ENCODE results near the gene COL1A2.

Gene COL1A2

DNA sequence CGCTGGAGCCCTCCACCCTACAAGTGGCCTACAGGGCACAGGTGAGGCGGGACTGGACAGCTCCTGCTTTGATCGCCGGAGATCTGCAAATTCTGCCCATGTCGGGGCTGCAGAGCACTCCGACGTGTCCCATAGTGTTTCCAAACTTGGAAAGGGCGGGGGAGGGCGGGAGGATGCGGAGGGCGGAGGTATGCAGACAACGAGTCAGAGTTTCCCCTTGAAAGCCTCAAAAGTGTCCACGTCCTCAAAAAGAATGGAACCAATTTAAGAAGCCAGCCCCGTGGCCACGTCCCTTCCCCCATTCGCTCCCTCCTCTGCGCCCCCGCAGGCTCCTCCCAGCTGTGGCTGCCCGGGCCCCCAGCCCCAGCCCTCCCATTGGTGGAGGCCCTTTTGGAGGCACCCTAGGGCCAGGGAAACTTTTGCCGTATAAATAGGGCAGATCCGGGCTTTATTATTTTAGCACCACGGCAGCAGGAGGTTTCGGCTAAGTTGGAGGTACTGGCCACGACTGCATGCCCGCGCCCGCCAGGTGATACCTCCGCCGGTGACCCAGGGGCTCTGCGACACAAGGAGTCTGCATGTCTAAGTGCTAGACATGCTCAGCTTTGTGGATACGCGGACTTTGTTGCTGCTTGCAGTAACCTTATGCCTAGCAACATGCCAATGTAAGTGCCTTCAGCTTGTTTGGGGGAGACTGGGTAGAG, at the start of gene COL1A2:
Gene COL1A2 (plus strand): TSS at position 459 of the 704 bp plus-strand sequence. CDS start 137 bp downstream, at position 596.
- DNase-seq: no peak

DNA sequence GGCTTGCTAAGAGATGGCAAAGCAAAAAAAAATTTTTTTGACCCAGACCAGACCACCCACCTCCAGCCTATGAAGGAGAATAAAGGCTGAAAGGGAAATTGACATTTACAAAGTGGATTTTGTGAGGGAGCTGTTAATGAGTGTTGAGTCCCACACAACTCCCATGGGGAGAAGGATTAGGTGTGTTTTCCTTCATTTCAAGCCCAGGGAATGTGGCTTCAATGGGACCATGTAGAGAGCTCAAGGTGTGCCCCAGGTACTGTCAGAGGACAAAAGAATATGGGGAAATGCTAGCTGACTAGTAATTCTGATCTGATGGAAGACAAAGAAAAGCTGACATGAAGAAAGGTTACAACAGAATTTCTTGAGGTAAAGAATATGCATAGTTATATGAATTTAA, 48.8 kb upstream of the COL1A2 start:
- no peak for DNase-seq

DNA sequence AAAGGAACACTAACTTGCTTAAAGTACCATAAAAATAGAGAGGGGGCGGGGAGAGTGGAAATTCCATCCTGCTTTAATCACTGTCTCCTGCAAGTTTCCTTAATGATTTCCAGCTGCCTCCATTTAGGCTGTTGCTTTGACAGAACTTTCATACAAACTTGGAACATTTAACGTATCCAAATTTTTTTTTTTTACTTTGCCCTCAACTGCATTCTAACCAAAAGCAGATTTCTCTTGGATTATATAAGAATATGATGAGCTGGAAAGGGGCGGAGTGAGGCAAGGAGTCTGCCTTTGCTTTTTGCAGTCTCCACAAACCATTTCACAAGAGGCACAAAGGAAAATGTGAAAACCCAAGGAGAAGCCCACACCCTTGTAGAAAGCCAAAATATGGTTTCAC, 46.6 kb upstream of the COL1A2 start:
- DNase-seq: no peak

DNA sequence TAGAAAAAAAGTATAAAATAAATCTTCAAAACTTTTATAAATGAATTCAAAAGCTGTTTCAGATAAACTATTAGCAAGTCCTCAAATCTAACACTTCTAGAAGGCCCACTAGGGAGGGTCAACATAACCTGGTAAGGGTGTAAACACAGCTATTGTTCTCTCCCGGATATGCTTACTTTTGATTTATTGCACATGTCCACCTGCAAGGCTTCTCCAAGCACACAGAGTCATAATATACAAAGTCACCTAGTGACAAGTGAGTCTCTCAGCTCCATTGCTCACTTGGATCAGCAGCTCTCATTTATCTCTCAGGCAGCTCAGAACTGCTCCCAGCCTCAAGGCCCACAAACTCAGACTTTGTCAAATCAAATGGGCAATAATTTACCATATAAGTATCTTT, 44.0 kb upstream of the COL1A2 start:
- DNase-seq: no peak

DNA sequence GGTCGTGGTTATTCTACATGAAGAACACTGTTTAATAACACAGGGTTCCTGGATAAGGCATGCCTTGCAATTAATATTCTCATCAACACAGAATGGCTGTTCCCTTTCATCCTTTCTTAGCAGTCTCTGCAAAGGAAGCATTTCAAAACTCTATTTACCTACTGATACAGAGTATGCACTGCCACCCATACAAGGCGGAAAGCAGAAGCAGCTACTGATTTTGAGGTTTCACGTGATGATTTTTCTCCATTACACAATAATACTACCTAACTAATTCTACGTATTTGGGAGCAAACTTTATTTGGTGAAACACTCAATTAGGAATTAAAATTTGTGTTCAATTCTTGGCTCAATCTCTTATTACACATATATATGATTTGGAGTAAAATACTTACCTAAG, 43.0 kb upstream of the COL1A2 start:
- no peak for DNase-seq

DNA sequence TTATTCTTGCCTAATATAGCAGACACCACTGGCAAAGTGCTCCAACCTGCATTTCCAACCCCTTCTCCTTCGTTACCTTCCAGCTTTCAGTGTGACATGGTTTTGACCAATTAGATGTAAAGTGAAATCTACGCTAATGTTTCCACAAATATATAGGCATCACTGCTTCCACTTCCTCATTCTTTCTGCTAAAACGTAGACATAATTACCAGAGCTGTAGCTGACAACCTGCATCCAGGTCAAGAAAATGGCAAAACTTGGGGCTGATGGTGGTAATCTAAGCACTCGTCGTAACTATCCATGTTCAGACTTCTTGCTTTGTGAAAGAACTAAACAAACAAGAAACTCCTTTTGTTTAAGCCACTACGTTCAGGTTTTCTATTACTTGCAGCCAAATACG, 41.8 kb upstream of the COL1A2 start:
- DNase-seq: no peak

DNA sequence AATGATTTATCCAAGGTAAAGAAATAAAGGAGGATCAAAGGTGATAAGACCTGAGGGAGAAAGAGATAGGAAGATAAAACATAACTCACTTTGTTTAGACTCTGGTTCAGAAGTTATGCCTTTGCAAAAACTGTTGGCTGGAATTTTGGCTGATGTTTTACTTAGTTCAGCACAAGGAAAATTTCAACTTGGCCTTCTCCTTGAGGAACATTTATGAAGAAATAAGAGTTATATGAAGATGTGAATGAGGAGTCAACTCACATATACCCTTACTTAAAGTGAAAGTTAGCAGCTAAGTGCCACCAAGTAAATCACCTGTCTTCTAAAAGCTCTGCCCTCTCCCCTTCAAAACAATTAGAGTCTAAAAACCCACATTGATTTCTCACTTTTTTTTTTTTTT, 39.7 kb upstream of the COL1A2 start:
- DNase-seq: no peak

DNA sequence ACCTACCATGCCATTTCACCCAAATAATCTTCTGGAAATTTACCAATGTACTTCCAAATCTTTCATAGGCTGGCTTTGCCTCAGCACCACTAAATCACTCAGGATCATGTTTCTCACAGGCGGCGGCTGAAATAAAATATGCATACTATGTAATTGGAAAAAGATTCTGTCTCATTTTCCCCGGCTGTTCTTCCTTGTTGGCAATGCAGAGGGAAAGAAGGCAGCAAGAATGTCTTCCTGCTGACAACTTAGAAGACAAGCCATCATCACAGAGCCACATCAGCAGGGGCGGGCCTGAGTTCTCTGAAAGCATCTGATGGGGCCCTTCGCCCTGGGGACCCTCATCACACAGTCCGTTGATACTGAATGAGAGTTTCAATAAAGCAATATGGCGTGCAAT, 39.2 kb upstream of the COL1A2 start:
- DNase-seq: no peak

DNA sequence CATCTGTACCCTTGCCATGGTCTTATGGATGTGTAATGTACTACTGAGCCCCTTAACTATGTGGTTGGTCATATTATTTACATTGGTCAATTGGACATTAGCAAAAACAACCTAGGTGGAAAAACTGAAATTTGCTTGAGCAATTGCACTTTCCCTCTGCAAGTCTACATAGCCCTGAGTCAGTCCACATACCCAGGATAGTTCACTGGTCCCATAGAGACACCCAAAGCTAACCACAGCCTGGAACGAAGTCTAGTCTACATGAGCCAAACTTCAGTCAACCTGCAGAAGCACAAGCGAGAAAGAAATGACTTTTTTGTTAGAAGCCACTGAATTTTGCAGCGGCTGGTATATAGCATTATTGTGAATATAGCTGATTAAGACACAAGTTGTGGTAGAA, 37.6 kb upstream of the COL1A2 start:
- no peak for DNase-seq

DNA sequence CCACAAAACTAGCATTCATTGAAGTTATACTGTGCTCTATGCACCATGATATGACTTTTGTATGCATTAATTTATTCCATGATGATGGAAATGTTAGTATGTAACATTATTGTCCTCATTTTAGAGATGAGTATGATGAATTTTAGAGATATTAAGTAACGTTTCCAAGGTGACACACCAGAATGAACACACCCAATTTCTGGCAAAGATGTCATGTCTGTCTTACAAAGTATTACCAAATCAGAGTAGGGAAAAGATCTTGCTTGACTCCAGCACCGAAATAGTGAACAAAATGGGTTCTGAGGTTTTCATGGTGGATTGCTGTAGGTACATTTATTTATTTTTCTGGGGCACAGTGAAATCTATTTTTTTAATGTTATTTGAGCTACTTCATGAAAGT, 33.8 kb upstream of the COL1A2 start:
- DNase-seq: no peak

DNA sequence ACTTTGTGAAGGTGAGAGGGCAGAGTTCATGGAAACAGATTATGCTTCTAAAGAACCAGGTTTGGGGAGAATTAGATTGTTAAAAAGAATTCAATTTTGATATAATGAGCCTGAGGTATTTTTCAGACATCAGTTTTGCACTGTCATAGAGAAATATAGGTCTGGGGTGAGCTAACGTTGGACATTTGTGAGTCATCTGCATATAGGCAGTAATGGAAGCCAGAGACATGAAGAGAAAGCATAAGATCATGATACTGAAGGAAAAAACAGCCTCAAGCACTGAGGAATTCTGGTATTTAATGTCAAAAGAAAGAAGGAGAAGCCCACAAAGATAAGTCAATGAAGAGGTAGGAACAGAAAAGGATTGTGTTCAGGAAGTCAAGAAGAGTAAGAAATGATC, 32.4 kb upstream of the COL1A2 start:
- no peak for DNase-seq

DNA sequence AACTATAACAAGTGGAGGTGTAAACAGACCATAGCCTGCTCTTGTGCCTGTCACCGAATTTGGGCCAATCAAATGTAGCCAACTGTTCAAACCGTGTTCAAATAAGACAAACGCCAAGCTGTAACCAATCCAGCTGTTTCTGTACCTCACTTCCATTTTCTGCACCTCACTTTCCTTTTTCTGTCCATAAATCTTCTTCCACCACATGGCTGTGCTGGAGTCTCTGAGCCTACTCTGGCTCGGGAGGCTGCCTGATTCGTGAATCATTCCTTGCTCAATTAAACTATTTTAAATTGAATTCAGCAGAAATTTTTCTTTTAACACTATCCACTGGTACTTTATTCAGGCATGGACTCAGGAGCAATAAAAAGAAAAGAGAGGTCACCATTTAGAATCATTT, 29.9 kb upstream of the COL1A2 start:
- DNase-seq: no peak

DNA sequence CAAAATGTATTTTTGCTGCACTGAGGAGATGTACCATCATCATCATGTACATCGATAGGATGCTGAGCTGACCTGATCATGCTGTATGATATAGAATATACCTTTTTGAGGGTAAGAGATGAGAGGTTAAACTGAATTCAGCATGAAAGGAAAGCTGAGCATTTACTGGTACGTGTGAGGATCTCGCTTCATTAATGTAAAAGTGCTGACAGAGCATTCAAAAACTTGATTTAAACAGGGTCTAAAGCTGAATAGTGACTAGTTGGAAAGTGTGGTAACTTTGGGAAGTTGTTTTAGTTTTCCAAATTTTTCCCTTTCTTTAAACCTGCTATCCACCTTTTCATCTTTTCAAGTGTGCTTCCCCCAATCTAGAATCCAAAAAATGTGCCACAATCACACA, 28.5 kb upstream of the COL1A2 start:
- no peak for DNase-seq

DNA sequence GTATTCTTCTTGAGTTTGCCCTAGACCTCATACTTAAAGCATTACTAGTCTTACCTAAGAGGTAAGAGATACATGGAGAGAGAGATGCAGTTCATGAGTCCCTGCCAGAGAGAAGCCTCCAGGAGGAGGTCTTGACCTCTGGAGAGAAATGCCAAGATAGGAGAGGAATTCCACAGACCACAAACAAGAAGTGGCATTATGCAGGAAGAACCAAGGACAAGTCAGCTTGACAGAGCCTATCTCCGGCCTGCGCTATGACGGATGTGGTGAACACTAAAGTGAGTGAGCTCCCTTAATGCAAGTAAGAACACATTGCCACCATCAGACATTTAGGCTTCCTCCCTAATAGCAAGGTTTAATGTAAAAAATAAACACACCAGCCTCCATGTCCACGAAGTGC, 27.9 kb upstream of the COL1A2 start:
- no peak for DNase-seq

DNA sequence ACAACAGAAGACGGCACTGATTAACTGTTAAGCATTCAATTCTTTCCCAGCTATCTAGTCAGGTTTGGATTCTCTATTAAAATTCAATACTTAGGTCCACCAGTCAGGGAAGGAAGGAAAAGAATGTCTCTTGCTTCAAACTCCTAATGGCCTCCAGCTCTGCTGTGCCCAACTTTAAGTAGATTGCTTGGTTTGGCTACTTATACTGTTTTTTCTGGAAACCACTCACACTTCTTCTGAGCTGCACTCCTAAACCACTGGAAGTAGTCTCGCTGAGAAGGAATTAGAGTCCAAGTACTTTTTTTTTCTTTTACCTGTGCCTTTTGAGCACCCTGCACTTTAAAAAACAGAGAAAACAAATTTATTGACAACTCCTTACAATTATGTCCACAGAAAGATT, 26.7 kb upstream of the COL1A2 start:
- no peak for DNase-seq

DNA sequence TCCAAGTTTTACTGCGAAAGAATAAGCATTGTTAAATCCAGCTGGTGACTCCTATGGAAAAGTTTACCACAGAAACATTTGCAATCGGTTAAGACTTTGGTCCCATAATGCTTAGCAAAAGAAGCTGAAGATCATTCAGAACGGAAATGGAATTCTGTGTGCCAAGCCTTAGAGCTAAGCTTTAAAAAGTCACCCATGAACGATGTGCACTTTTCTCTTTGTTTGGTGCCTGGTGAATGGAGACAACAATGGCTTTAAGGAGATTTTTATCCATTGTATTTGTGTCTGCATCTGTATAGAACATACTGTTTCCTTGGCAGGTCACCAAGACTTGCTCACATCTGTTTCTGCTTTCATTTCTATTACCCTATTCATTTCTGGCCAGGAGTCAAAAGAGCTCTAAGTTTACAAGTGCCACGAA, 26.3 kb upstream of the COL1A2 start:
- no peak for DNase-seq

DNA sequence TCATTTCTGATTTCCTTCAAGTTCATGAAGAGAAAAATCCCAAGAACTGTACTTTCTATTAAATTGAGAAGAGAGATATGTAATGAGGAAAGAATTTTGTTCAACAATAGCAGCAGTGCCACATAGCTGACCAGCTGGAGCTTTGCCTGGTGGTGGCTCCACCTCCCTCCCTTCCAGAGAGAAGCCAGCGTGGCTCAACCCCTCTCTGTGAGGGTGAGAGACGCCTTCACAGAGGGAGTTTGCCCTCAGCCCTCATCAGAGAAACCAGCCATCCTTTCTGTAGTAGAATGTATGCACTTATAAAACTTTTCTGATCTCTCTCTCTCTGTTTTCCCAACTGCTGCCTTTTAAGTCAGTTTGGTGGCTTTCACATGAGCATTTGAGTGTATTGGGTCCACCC, 20.5 kb upstream of the COL1A2 start:
- DNase-seq: peak; percentile 3

DNA sequence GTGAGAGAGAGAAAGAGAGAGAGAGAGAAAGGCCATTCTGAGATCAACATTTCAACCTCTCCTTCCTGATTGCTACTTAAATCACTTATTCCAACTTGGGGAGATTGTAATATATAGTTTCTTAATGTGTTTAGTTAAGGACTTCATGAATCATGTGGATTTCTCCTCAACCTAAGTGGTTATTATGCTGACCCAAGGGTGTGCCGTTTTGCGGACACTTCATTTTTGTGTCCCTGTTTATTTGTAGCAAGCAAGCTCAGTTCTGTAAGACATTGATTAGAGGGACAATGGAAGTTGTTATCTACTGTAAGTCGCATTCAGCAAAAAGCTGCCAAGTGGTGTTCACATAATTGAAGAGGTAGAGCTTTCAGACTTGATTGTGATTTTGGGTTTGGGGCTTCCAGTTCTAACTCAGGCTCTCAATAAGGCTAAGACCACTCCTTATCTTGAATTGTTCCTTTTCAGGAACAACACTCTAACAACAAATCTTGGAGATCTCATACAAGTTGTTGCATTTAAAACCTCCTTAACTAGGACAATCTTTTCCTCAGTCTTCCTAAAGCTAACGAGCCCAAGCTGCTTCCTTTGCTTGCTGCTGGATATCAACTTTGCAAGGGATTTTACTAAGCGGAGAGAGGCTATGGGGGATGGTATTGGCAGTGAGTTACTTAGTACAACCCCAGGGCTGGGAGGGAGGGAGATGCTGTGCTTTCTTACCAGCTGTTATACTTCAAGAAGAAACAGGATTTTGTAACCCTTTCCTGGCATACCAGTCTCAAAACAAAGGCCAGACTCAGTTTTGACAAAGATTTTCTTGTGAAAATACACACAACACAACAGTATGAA, 19.8 kb upstream of the COL1A2 start:
- no peak for DNase-seq

DNA sequence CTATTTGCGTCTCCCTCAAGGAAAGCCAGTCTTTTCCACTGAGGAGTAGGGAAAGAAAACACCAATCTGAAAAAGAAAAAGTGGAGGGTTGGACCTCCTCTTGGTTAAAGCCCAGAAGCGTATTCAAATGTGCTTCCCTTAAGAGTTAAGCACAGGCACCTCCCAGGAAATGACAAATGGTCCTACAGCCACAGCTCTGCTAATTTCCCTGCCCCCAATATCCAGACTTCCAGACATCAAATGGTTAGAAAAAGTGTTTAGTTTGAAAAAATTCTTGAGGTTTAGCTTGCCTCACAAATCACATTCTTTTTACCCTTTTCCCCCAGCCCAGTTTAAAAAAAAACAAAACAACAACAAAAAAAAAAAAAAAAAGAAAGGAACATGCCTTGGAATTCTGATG, 19.0 kb upstream of the COL1A2 start:
- peak; percentile 13 for DNase-seq

DNA sequence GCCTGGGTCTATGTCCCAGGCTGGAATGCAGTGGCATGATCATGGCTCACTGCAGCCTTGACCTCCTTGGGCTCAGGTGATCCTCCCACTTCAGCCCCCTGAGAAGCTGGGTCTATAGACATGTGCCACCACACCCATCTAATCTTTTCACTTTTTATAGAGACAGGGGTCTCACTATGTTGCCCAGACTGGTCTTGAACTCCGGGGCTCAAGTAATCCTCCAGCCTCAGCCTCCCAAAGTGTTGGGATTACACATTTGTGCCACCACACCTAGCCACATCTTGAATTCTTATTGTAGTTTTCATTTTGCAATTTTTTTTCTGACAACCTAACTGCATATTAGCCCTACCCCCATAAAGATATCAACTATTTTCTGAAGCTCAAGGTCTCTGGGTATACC, 18.4 kb upstream of the COL1A2 start:
- DNase-seq: no peak

DNA sequence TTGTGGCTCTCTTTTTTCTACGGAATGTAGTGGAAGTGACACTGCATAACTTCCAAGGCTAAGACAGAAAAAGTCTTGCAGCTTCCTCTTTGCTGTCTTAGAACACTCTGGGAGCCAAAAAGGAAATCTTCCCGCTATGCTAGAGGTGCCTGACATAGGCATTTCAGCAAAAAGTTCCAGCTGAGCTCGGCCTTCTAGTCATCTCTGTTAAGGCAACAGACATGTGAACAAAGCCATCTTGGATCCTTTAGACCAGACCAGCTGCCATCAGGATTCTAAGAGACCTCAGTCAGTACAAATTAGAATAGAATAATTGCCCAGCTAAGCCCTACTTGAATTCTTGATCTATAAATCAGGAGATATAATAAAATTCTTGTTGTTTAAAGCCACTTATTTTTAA, 16.3 kb upstream of the COL1A2 start:
- no peak for DNase-seq

DNA sequence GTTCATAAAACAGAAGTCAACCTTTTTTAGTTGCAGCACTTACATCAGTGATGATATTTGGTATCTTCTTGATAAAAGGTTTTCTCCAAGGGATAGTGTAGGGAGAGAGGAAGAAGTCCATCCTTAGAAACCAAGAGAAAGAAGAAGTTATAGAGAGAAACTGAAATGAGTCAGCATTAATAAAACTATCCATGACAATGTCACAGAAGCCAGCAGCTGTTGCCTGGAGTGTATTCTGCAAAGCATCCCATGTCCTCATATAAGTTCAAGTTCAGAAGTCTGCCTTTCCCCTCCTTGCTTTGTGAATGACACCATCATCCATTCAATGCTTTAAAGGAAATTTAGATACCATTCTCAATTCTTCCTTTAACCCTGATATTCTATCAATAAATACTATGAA, 14.4 kb upstream of the COL1A2 start:
- DNase-seq: no peak

DNA sequence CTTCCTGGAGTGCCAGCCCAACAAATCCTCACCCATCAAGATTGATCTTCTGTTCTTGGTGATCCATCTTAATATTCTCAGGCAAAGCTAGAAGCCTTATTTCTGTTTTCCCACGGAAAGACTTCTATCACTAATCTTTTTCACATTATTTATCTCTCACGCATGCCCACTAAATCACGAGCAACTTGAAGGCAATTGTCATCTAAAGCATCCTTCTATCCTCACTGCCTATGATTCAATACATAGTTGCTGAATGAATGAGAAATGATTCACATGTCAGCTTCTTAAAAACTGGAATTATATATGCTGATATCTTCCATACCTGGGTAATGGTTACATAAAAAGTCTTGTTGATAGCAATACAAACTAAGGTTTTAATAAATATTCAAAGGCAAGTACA, 12.6 kb upstream of the COL1A2 start:
- DNase-seq: no peak

DNA sequence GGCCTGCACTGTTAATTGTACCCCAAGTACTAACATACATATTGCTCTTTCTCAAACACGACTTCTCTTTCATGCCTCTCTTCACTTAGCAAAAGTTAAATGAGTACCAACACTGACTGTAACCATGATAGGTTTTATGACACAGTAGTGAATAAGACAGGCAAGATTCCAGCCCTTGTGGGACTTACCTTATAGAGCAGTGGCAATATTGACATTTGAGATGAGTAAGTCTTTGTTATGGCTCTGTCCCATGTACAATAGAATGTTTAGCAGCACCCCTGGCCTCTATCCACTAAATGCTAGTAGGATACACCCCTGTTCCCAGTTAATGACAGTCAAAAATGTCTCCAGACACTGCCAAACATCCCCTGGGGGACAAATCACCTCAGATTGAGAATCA, 11.9 kb upstream of the COL1A2 start:
- no peak for DNase-seq

DNA sequence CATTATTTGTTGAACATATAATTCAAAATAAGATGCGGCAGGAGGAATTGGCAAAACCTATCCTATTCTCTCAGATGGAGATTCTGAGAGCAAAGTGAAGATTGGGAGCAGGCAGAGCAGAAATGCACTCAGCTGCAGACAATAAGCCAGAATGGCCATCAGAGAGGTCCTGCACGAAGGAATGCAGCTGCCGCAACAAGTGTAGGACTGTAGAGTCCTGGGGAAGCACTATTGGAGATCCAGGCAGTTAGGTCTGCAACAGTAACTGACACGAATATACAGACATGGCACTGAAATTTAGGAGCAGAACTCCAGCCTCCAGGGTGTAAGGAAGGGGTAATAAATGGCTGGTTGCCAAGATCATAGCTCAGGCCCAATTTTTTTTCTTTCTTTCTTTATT, 10.4 kb upstream of the COL1A2 start:
- DNase-seq: no peak
